ENCODE measurements around the gene BABAM2. TPM values are rescaled to one million over a fixed set of nuclear protein-coding genes. Genes with fewer than 3 reads are reported as not detected.
A peak's percentile ranks its signal among the peaks of the same experiment; 100 is the strongest.

BABAM2 gene
- total RNA-seq, 1 donor from 2014 or later = 37.1 TPM

GRCh38 chr2:27921424-27921823, 30.9 kb downstream of the BABAM2 start:
- no peak overlapping the region for H3K27ac Mint-ChIP-seq
- no peak for TF ChIP-seq CTCF (IDR thresholded peaks at IDR 0.05; ENCODE audit: unreplicated experiment)
- no peaks in the 10 kb centered on the region for H3K9me3 Mint-ChIP-seq (ENCODE audit: low read depth)
- H3K27me3 Mint-ChIP-seq = no peaks in the 10 kb centered on the region
- DNase-seq (ENCODE audit: low spot score, unreplicated experiment) = no peak
- no peak overlapping the region for H3K4me3 Mint-ChIP-seq (ENCODE audit: low read depth)
- H3K36me3 Mint-ChIP-seq (ENCODE audit: insufficient read depth) = no peaks in the 10 kb centered on the region
- peaks cover 6% of the 10 kb centered on the region for H3K4me1 Mint-ChIP-seq (ENCODE audit: low read depth)

GRCh38 chr2:27921880-27922547, 31.5 kb downstream of the BABAM2 start:
- no peaks in the 10 kb centered on the region for H3K9me3 Mint-ChIP-seq (ENCODE audit: low read depth)
- H3K27ac Mint-ChIP-seq = peak overlapping the region; percentile 18
- no peak overlapping the region for H3K4me3 Mint-ChIP-seq (ENCODE audit: low read depth)
- no peaks in the 10 kb centered on the region for H3K27me3 Mint-ChIP-seq
- no peak for DNase-seq (ENCODE audit: low spot score, unreplicated experiment)
- peaks cover 6% of the 10 kb centered on the region for H3K4me1 Mint-ChIP-seq (ENCODE audit: low read depth)
- no peaks in the 10 kb centered on the region for H3K36me3 Mint-ChIP-seq (ENCODE audit: insufficient read depth)
- TF ChIP-seq CTCF (IDR thresholded peaks at IDR 0.05; ENCODE audit: unreplicated experiment) = no peak

GRCh38 chr2:27922842-27923241, 32.3 kb downstream of the BABAM2 start:
- Mint-ChIP-seq H3K27ac (no peak overlapping the region), H3K4me3 (ENCODE audit: low read depth) (no peak overlapping the region), H3K36me3 (ENCODE audit: insufficient read depth) (no peaks in the 10 kb centered on the region), H3K4me1 (ENCODE audit: low read depth) (peaks cover 6% of the 10 kb centered on the region), H3K9me3 (ENCODE audit: low read depth) (no peaks in the 10 kb centered on the region), H3K27me3 (no peaks in the 10 kb centered on the region)
- no peak for DNase-seq (ENCODE audit: low spot score, unreplicated experiment)
- TF ChIP-seq CTCF (IDR thresholded peaks at IDR 0.05; ENCODE audit: unreplicated experiment) = no peak

- DNase-seq (ENCODE audit: low spot score, unreplicated experiment) = no peak
- Mint-ChIP-seq H3K36me3 (ENCODE audit: insufficient read depth) (peaks cover 6% of the 10 kb centered on the region), H3K27me3 (no peaks in the 10 kb centered on the region), H3K27ac (peak overlapping the region; percentile 24), H3K9me3 (ENCODE audit: low read depth) (no peaks in the 10 kb centered on the region), H3K4me3 (ENCODE audit: low read depth) (no peak overlapping the region), H3K4me1 (ENCODE audit: low read depth) (peaks cover 9% of the 10 kb centered on the region)
- TF ChIP-seq CTCF (IDR thresholded peaks at IDR 0.05; ENCODE audit: unreplicated experiment) = no peak
These were observed 35.4 kb downstream of the BABAM2 start for GRCh38 chr2:27925766-27926472.

GRCh38 chr2:27929916-27930486, 39.5 kb downstream of the BABAM2 start:
- Mint-ChIP-seq H3K9me3 (ENCODE audit: low read depth) (no peaks in the 10 kb centered on the region), H3K4me3 (ENCODE audit: low read depth) (no peak overlapping the region), H3K4me1 (ENCODE audit: low read depth) (peaks cover 14% of the 10 kb centered on the region), H3K27ac (no peak overlapping the region), H3K36me3 (ENCODE audit: insufficient read depth) (peaks cover 7% of the 10 kb centered on the region), H3K27me3 (no peaks in the 10 kb centered on the region)
- DNase-seq (ENCODE audit: low spot score, unreplicated experiment) = no peak
- no peak for TF ChIP-seq CTCF (IDR thresholded peaks at IDR 0.05; ENCODE audit: unreplicated experiment)

All from progenitor cell of endocrine pancreas (in vitro differentiated cells).